Endothelial cell of coronary artery (primary cell): Measurements from ENCODE around the gene BMP2. TPM values are rescaled to one million over a fixed set of nuclear protein-coding genes. Genes with fewer than 3 reads are reported as not detected.

Experiments used
- total RNA-seq: library from RNA; depleted of rRNA; stranded (reverse); fragments of >200 nt; gene quantifications from 2 replicates; pipeline ENCODE4 v1.2.3, GENCODE V29; 2014

Gene BMP2
- total RNA-seq, result 6.7 and 16.6 TPM in 2 replicates

DNA sequence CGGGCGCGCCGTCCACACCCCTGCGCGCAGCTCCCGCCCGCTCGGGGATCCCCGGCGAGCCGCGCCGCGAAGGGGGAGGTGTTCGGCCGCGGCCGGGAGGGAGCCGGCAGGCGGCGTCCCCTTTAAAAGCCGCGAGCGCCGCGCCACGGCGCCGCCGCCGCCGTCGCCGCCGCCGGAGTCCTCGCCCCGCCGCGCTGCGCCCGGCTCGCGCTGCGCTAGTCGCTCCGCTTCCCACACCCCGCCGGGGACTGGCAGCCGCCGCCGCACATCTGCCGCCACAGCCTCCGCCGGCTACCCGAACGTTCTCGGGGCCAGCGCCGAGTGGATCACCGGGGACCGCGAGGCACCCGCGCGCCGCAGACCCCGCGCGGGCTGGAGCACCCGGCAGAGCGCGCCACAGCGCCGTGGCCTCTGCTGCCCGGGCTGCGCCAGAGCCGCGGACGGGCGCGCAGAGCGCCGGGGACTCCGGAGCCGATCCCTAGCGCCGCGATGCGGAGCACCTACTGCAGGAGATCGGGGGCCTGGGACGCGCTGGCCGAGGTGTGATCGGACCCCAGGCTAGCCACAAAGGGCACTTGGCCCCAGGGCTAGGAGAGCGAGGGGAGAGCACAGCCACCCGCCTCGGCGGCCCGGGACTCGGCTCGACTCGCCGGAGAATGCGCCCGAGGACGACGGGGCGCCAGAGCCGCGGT is at the start of gene BMP2:
BMP2 (plus strand) TSS at position 151 of the 692 bp plus-strand sequence. CDS start 2,441 bp downstream, outside the sequence.

